Measurements from ENCODE around the gene VPS39. TPM values are rescaled to one million over a fixed set of nuclear protein-coding genes. Genes with fewer than 3 reads are reported as not detected.

Gene VPS39
- total RNA-seq, 1 experiment from 2014 or later, result 17.7 TPM

- no peak for DNase-seq (ENCODE audit: low read depth)
Observed at GRCh38 chr15:42202653-42203052, 5.5 kb downstream of the VPS39 start.

DNA sequence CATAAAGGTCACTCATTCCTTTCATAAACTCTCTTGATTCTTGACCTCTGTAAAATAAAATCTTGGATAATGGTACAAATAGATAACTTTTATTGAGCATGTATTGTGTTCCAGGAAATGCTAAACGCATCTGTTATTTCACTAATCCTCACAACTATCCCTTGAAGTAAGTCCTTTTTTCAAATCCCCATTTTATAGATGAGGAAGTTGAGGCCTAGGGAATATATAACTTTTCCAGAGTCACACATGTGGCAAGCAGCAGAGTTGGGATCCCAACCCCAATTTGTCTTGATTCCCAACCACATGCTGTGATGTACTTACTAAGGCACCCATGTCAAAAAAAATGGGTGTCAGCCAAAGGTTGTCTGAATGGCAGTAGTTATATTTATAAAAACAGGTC, 6.3 kb downstream of the VPS39 start:
- no peak for DNase-seq (ENCODE audit: low read depth)

- no peak for DNase-seq (ENCODE audit: low read depth)
Observed at GRCh38 chr15:42199126-42199525, 9.0 kb downstream of the VPS39 start.

GRCh38 chr15:42198516-42198915, 9.6 kb downstream of the VPS39 start:
- no peak for DNase-seq (ENCODE audit: low read depth)

DNA sequence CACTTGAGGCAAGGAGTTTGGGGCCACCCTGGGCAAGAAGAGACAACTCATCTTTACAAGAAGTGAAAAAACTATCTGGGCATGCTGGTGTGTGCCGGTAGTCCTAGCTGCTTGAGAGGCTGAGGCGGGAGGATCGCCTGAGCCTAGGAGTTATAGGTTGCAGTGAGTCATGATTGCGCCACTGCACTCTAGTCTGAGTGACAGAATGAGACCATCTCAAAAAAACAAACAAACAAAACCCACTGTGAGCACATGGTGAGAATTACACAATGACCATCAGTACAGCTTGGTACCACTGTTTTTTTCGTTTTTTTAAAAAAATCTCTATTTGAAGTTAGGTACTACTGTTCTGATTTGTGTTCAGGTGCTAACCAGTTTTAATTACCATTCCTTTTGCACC, 13.6 kb downstream of the VPS39 start:
- peak; percentile 36 for DNase-seq (ENCODE audit: low read depth)

DNA sequence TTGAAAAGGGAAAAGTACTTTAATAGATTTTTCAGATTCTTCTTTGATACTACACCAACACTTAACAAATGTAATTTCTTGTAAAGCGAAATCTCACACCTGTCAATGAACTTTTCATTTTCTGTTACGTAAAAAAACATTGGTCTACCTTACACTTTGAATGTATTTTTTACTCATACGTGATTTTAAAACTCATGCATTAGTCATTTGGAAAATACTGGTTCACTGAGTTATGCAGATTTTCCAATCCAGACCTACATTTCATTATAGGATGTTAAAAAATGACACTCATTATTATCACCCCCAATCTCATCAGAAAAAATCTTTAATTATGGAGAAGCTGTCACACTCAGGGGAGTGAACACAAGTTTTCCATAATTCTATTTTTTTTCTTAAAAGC, 14.7 kb downstream of the VPS39 start:
- no peak for DNase-seq (ENCODE audit: low read depth)

- no peak for DNase-seq (ENCODE audit: low read depth)
Observed at GRCh38 chr15:42191610-42192346, 16.3 kb downstream of the VPS39 start.

GRCh38 chr15:42190370-42190769, 17.7 kb downstream of the VPS39 start:
- no peak for DNase-seq (ENCODE audit: low read depth)

GRCh38 chr15:42185801-42186200, 22.3 kb downstream of the VPS39 start:
- no peak for DNase-seq (ENCODE audit: low read depth)

GRCh38 chr15:42184736-42185135, 23.4 kb downstream of the VPS39 start:
- no peak for DNase-seq (ENCODE audit: low read depth)

GRCh38 chr15:42184296-42184695, 23.8 kb downstream of the VPS39 start:
- no peak for DNase-seq (ENCODE audit: low read depth)

- no peak for DNase-seq (ENCODE audit: low read depth)
Observed at GRCh38 chr15:42182961-42183360, 25.1 kb downstream of the VPS39 start.

- no peak for DNase-seq (ENCODE audit: low read depth)
Observed at GRCh38 chr15:42182328-42182886, 25.7 kb downstream of the VPS39 start.

DNA sequence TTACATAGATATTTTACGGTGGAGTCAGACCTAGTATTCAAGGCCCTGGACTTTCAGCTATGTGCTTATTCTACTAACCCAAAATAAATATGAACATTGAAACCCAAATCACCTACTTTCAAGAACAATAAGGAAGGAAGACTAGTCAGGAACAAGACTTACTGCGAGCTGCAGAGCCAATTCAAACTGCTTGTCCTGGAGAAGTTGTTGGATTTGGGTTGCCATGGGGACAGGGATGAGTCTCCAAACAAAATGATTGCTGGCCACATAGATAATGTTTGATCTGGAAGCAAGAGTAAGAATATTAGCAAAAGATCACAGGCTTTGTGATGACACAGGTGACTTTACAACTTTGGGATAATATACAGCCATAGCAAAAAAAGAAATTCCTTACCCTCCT, 30.0 kb downstream of the VPS39 start:
- DNase-seq (ENCODE audit: low read depth), result no peak

GRCh38 chr15:42175671-42176070, 32.4 kb downstream of the VPS39 start:
- DNase-seq (ENCODE audit: low read depth), result no peak

DNA sequence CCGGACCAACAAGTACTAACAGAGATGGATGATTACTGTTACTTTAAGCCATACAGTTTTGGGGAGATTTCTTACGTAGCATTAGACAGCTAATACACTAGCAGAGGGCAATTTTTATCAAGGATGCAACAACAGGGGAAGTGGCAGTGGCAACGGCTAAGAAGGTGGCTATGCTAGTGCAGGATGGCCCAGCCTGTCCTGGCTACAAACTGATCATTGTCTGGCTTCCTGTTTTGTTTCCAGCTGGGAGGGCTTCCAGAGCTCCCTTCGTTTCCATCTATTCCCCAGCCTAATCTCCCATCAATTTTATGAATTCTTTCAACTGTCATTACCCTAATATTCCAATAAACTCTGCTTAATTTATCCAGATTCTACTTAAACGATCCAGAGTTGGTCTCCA, 35.6 kb downstream of the VPS39 start:
- no peak for DNase-seq (ENCODE audit: low read depth)

GRCh38 chr15:42171795-42172194, 36.3 kb downstream of the VPS39 start:
- DNase-seq (ENCODE audit: low read depth), result no peak

- no peak for DNase-seq (ENCODE audit: low read depth)
Observed at GRCh38 chr15:42171122-42171521, 37.0 kb downstream of the VPS39 start.

DNA sequence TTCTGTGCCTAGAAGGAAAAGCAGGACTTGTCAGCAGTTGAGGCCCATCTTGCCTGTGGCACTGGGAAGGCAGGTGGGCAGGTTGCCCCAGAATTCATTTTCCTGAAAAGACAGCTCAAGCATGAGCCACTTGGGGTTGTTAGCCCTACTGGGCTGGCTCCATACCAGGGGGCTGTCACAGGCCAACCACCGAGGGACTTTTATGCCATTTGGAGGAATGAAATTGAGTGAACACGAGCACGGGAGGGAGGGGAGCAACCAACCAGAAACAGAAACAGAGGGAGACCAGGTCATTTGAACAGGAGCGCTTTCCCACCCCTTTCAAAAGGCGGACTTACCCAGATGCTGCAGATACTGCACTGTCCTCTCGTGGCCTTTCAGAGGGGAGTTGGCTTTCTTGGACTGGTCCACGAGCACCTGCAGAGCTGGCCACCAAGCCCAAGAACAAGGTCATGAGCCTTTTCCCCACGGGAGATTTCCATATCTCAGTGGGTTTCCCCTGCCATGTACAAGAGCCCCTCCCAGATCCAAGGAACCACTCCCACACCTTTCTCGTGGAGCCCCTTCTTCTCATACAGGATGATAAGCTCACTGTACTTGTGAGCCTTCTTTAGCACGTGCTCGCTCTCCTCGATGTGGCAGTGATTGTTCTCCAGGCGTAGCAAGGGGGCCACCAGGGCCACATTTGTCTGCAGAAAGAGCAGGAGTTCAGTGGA, 41.7 kb downstream of the VPS39 start:
- no peak for DNase-seq (ENCODE audit: low read depth)

GRCh38 chr15:42165106-42165505, 43.0 kb downstream of the VPS39 start:
- peak; percentile 52 for DNase-seq (ENCODE audit: low read depth)

GRCh38 chr15:42163947-42164550, 44.1 kb downstream of the VPS39 start:
- no peak for DNase-seq (ENCODE audit: low read depth)

GRCh38 chr15:42163291-42163690, 44.8 kb downstream of the VPS39 start:
- no peak for DNase-seq (ENCODE audit: low read depth)
